GM12878 (cell line): ENCODE results near the gene BLOC1S3. TPM values are rescaled to one million over a fixed set of nuclear protein-coding genes. Genes with fewer than 3 reads are reported as not detected.

Source experiments
- ATAC-seq: fragments of 200-7000 bp; cut with Tn5 transposase; 3 replicates; pipeline ENCODE4 v1.9.1; 2020; ENCODE audit warnings: mild to moderate bottlenecking, moderate library complexity
- BruUV-seq: library from RNA; stranded (reverse); fragments of 400-500 nt; replicated peaks from 2 replicates; lab custom pipeline; 2021; lab: Mats Ljungman, UMichigan
- CTCF ChIA-PET: fragments of 300-600 bp; sonication (Branson Sonifier 250); formaldehyde crosslinking; extraction: SDS; loops from one replicate; lab custom pipeline; 2021; ENCODE audit warnings: inconsistent platforms; lab: Yijun Ruan, JAX
- POLR2A ChIA-PET: fragments of 350-600 bp; formaldehyde crosslinking; extraction: SDS; loops from one replicate; lab custom pipeline; 2021; ENCODE audit warnings: inconsistent platforms; lab: Charles Lee
- RAD21 ChIA-PET: fragments of 300-600 bp; sonication (Branson Sonifier 250); formaldehyde crosslinking; loops from one replicate; lab custom pipeline; 2023; ENCODE audit warnings: antibody characterized with exemption; ENCODE audit not compliant: unreplicated experiment; lab: Charles Lee
- SMC1A ChIA-PET: fragments of 300-600 bp; sonication (Branson Sonifier 250); formaldehyde crosslinking; loops from one replicate; lab custom pipeline; 2023; ENCODE audit not compliant: unreplicated experiment, uncharacterized antibody; lab: Charles Lee
- DNase-seq: peaks from one replicate; pipeline ENCODE4 v3.0.0-alpha.2; 2011; ENCODE audit warnings: low read depth, low spot score
- FAIRE-seq: peaks from 3 replicates; lab custom pipeline; 2011; peaks lifted over from hg19 to GRCh38; lab: Jason Lieb, UNC
- H2AFZ ChIP-seq: 2 replicates; pipeline ENCODE4 v1.6.0; 2011; ENCODE audit warnings: low read depth, low read length, control low read depth; ENCODE audit not compliant: control insufficient read depth
- H3K27ac ChIP-seq: 2 replicates; pipeline ENCODE4 v1.5.1; 2011; ENCODE audit warnings: control low read depth; ENCODE audit not compliant: control insufficient read depth, insufficient read depth
- H3K27me3 ChIP-seq, 2 experiments: replicated peaks in 1 of 2; 2 replicates each; pipeline versions ENCODE4 v1.6.0 to v1.6.1; 2011; ENCODE audit warnings: low read length in 1 of 2; ENCODE audit not compliant: control insufficient read depth in 2 of 2, insufficient read depth in 2 of 2
- H3K36me3 ChIP-seq, 2 experiments: 2 replicates each; pipeline ENCODE4 v1.5.1; 2011; ENCODE audit warnings: low read length in 1 of 2; ENCODE audit not compliant: control insufficient read depth in 2 of 2, insufficient read depth in 2 of 2
- H3K4me1 ChIP-seq: 2 replicates; pipeline ENCODE4 v1.6.1; 2011; ENCODE audit warnings: mild to moderate bottlenecking, low read length, moderate library complexity, mixed read lengths; ENCODE audit not compliant: control insufficient read depth, insufficient read depth
- H3K4me2 ChIP-seq: 2 replicates; pipeline ENCODE4 v1.6.0; 2011; ENCODE audit warnings: control low read depth; ENCODE audit not compliant: control insufficient read depth, insufficient read depth
- H3K4me3 ChIP-seq: fragments of 200-600 bp; sonication (generic); 2 replicates; pipeline ENCODE4 v1.5.1; 2016
- H3K79me2 ChIP-seq: 2 replicates; pipeline ENCODE4 v1.6.0; 2011; ENCODE audit warnings: low read length; ENCODE audit not compliant: control insufficient read depth, insufficient read depth
- H3K9ac ChIP-seq: 2 replicates; pipeline ENCODE4 v1.8.0; 2011; ENCODE audit warnings: low read length, control low read depth, mixed read lengths; ENCODE audit not compliant: control insufficient read depth, insufficient read depth
- H3K9me3 ChIP-seq: replicated peaks from 3 replicates; pipeline ENCODE4 v1.5.1; 2011; ENCODE audit warnings: mild to moderate bottlenecking, low read length; ENCODE audit not compliant: control insufficient read depth, insufficient read depth
- H4K20me1 ChIP-seq: 2 replicates; pipeline ENCODE4 v1.6.0; 2011; ENCODE audit not compliant: control insufficient read depth, insufficient read depth
- ASH2L ChIP-seq: fragments of 300-600, 200-600 bp; sonication (generic); IDR thresholded peaks from 2 replicates; pipeline ENCODE4 v1.6.1; 2017; ENCODE audit warnings: low read depth, mild to moderate bottlenecking, borderline replicate concordance
- NFYB ChIP-seq: IDR thresholded peaks from 2 replicates; pipeline ENCODE4 v1.6.1; 2011; ENCODE audit warnings: low read depth, mild to moderate bottlenecking, low read length, improper control_type of control experiment, moderate library complexity; ENCODE audit not compliant: insufficient read depth
- RFX5 ChIP-seq: IDR thresholded peaks from 2 replicates; pipeline ENCODE4 v1.6.1; 2011; ENCODE audit warnings: low read depth, low read length, improper control_type of control experiment
- SMAD1 ChIP-seq: fragments of 450-650 bp; IDR thresholded peaks from 2 replicates; pipeline ENCODE4 v1.6.1; 2018; ENCODE audit warnings: mild to moderate bottlenecking, low read depth; ENCODE audit not compliant: partially characterized antibody
- SRF ChIP-seq, 2 experiments: IDR thresholded peaks; 2 replicates each; pipeline ENCODE4 v1.6.1; 2011; ENCODE audit warnings: low read depth in 2 of 2, low read length in 2 of 2, mild to moderate bottlenecking in 1 of 2, moderate library complexity in 1 of 2
- WGBS: methylation state at CpG from one replicate; pipeline ENCODE4 v1.1.6; 2016; ENCODE audit warnings: low lambda C conversion rate; ENCODE audit not compliant: insufficient replicate concordance, insufficient coverage; ENCODE audit errors: missing lambda C conversion rate; 5-methylcytosine and 5-hydroxymethylcytosine counted together
- in situ Hi-C: fragments of 300-500 bp; cut with MboI; formaldehyde crosslinking; loops from 9 replicates; pipeline ENCODE4 v1.14.3; 2018; ENCODE audit warnings: mixed read lengths
- intact Hi-C: fragments of 100-400 bp; cut with micrococcal nuclease; formaldehyde crosslinking; loops from one replicate; pipeline ENCODE4 v1.14.2; 2022; ENCODE audit not compliant: unreplicated experiment
- polyA plus RNA-seq, 11 experiments: library from polyadenylated mRNA; depleted of rRNA in 4 of 11; unstranded in 6 of 11; stranded (reverse) in 5 of 11; fragments of >200 nt; fragmentation: Nextera tagmentation in 4 of 11; fragmentation: Illumina TruSeq in 1 of 11; extraction: Ambion mirVana in 4 of 11; extraction: Trizol in 1 of 11; gene quantifications; 1 replicate in 1 of 11; 2 replicates in 10 of 11; pipeline versions ENCODE4 v1.2.1 to v1.2.3, GENCODE V29; 2011 to 2016; ENCODE audit warnings: inconsistent platforms in 2 of 11, missing spikeins in 2 of 11, low read depth in 1 of 11
- total RNA-seq, 4 experiments: library from RNA; depleted of rRNA in 3 of 4; stranded (reverse); fragments of >200 nt in 3 of 4; fragmentation: Illumina TruSeq in 1 of 4; extraction: Trizol in 1 of 4; gene quantifications; 2 replicates each; pipeline versions ENCODE4 v1.2.1 to v1.2.3, GENCODE V29; 2013 to 2021
- TF ChIP-seq, protein P1 (sequence below): IDR thresholded peaks from 2 replicates; pipeline ENCODE4 v1.6.1; 2012; ENCODE audit warnings: low read depth, low read length, improper control_type of control experiment
- TF ChIP-seq, protein P2 (sequence below): fragments of 450-650 bp; IDR thresholded peaks from 2 replicates; pipeline ENCODE4 v1.6.1; 2016; ENCODE audit warnings: mild to moderate bottlenecking
- TF ChIP-seq, protein P3 (sequence below): IDR thresholded peaks from 2 replicates; pipeline ENCODE4 v1.6.1; 2011; ENCODE audit warnings: low read depth, low read length, improper control_type of control experiment, borderline replicate concordance
- TF ChIP-seq, protein P4 (sequence below): fragments of 450-650 bp; conservative IDR thresholded peaks from 2 replicates; pipeline ENCODE4 v1.6.1; 2017; ENCODE audit warnings: mild to moderate bottlenecking, moderate library complexity

Gene BLOC1S3
- total and polyA plus RNA-seq, 10 of the 15 experiments (the other 5 are each of a cell fraction or from before 2014, with no cell fraction given): 3.6 to 18.3 (median 10.4) TPM

DNA sequence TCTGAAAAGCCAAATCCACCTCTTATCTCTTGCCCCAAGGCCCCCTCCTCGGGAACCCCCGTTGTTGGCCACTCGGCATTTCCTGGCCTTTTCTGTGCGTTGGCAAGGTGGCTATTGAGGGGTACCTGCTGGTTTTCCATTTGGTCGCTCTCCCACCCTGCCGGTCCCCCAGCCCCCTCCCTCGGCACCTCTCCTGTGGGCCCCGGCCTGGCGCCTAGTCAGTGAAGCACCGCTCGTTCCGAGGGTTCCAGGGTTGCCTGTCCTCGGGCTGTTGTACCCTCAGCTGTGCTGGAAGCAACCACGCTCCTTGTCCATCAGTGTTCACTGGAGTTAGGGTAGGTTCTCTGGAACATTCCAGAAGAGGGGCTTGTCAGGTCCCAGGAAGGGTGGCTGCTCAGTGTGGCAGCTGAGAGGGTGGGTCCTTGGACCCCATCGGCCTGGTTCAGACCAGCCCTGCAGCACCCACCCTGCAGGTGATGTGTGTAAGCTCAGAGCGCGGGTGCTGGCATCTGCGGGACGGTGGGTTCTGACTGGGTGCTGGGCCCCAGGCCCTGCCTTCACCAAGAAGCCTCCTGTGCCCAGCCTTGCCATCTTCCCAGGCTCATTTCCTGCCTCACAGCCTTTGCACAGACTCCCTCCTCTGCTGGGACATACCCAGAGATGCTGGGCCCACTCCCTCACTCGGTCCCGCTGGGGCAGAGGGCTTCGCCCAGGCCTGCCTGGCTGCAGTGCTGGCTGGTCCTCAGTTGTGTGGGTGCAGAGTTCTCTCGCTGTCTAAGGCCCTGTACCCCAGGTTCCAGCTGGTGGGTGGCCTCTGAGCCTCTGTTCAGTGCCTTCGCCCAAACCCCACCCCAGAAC lies 39.1 kb upstream of the BLOC1S3 start:
- no peak overlapping the region for H3K4me2 ChIP-seq
- no peak for TF ChIP-seq RFX5
- no peak for TF ChIP-seq SRF (IDR thresholded peaks at IDR 0.05; ENCODE audit: low read depth in 2 of 2, low read length in 2 of 2)
- TF ChIP-seq, protein P1, sequence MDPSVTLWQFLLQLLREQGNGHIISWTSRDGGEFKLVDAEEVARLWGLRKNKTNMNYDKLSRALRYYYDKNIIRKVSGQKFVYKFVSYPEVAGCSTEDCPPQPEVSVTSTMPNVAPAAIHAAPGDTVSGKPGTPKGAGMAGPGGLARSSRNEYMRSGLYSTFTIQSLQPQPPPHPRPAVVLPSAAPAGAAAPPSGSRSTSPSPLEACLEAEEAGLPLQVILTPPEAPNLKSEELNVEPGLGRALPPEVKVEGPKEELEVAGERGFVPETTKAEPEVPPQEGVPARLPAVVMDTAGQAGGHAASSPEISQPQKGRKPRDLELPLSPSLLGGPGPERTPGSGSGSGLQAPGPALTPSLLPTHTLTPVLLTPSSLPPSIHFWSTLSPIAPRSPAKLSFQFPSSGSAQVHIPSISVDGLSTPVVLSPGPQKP: no peak
- TF ChIP-seq, protein P2, sequence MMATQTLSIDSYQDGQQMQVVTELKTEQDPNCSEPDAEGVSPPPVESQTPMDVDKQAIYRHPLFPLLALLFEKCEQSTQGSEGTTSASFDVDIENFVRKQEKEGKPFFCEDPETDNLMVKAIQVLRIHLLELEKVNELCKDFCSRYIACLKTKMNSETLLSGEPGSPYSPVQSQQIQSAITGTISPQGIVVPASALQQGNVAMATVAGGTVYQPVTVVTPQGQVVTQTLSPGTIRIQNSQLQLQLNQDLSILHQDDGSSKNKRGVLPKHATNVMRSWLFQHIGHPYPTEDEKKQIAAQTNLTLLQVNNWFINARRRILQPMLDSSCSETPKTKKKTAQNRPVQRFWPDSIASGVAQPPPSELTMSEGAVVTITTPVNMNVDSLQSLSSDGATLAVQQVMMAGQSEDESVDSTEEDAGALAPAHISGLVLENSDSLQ: no peak
- no peak for TF ChIP-seq ASH2L
- TF ChIP-seq, protein P3, sequence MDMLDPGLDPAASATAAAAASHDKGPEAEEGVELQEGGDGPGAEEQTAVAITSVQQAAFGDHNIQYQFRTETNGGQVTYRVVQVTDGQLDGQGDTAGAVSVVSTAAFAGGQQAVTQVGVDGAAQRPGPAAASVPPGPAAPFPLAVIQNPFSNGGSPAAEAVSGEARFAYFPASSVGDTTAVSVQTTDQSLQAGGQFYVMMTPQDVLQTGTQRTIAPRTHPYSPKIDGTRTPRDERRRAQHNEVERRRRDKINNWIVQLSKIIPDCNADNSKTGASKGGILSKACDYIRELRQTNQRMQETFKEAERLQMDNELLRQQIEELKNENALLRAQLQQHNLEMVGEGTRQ: no peak
- no peak for TF ChIP-seq SMAD1
- TF ChIP-seq, protein P4, sequence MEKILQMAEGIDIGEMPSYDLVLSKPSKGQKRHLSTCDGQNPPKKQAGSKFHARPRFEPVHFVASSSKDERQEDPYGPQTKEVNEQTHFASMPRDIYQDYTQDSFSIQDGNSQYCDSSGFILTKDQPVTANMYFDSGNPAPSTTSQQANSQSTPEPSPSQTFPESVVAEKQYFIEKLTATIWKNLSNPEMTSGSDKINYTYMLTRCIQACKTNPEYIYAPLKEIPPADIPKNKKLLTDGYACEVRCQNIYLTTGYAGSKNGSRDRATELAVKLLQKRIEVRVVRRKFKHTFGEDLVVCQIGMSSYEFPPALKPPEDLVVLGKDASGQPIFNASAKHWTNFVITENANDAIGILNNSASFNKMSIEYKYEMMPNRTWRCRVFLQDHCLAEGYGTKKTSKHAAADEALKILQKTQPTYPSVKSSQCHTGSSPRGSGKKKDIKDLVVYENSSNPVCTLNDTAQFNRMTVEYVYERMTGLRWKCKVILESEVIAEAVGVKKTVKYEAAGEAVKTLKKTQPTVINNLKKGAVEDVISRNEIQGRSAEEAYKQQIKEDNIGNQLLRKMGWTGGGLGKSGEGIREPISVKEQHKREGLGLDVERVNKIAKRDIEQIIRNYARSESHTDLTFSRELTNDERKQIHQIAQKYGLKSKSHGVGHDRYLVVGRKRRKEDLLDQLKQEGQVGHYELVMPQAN: no peak
- no peak for TF ChIP-seq NFYB
- H3K4me1 ChIP-seq: peaks cover 40% of the 10 kb centered on the region
- peaks cover 26% of the 10 kb centered on the region for H3K79me2 ChIP-seq
- intact Hi-C loops (loop anchor here (5.0 kb wide), 2 partner anchors 62 to 198 kb away; partner anchors contain the start of genes GEMIN7 and ZNF296), in situ Hi-C loops (no loop called here)
- H3K27me3 ChIP-seq: no peaks in the 10 kb centered on the region
- no TSS peak for BruUV-seq
- no peak overlapping the region for H2AFZ ChIP-seq
- ChIA-PET SMC1A (no interaction called here), POLR2A (no interaction called here), RAD21 (no interaction called here), CTCF (no interaction called here)
- FAIRE-seq: no peak
- H3K27ac ChIP-seq: no peak overlapping the region
- DNase-seq: no peak
- H3K4me3 ChIP-seq: no peak overlapping the region
- no peaks in the 10 kb centered on the region for H3K9me3 ChIP-seq
- H3K36me3 ChIP-seq: peaks cover 0 to 19% of the 10 kb centered on the region in 2 experiments; a peak in 3 of 4 replicates
- H3K9ac ChIP-seq: no peak overlapping the region
- no peak for ATAC-seq
- WGBS: 97% methylated on average over 24 of the region's 24 CpGs
- H4K20me1 ChIP-seq: no peaks in the 10 kb centered on the region
